DND-41 (cell line): Measurements from ENCODE around the gene PTX3.

Experiments
- CTCF ChIP-seq: IDR thresholded peaks from 2 replicates; pipeline ENCODE4 v1.5.1; 2012; ENCODE audit warnings: borderline replicate concordance, low read length, moderate library complexity, mild to moderate bottlenecking; ENCODE audit not compliant: poor library complexity, severe bottlenecking; ENCODE audit errors: extremely low read depth
- EZH2 ChIP-seq: IDR thresholded peaks from 3 replicates; pipeline ENCODE4 v1.6.1; 2012; ENCODE audit warnings: borderline replicate concordance, low read depth, mild to moderate bottlenecking, moderate library complexity, low read length, inconsistent platforms; ENCODE audit not compliant: severe bottlenecking

GRCh38 chr3:157469561-157470294 lies 33.1 kb downstream of the PTX3 start:
- no peak for TF ChIP-seq CTCF
- TF ChIP-seq EZH2, result no peak
